Activated T-helper 17 cell treated with anti-CD3 and anti-CD28 coated beads, Interleukin-2, amount 50 U/mL, for 72 hours (primary cell): ENCODE results near the gene ANKRD33B. TPM values are rescaled to one million over a fixed set of nuclear protein-coding genes. Genes with fewer than 3 reads are reported as not detected.

ENCODE experiments used
- ATAC-seq: fragments of 150-1000 bp; cut with Tn5 transposase; replicated peaks from 2 replicates; pipeline ENCODE4 v1.10.0; 2021; ENCODE audit warnings: mild to moderate bottlenecking, moderate library complexity
- H3K27ac Mint-ChIP-seq: one replicate; pipeline ENCODE4 v1.8.0; 2022; ENCODE audit warnings: mixed read lengths
- H3K27me3 Mint-ChIP-seq: one replicate; pipeline ENCODE4 v1.8.0; 2022; ENCODE audit warnings: mixed read lengths
- H3K36me3 Mint-ChIP-seq: one replicate; pipeline ENCODE4 v1.8.0; 2022; ENCODE audit warnings: low read depth, mild to moderate bottlenecking, mixed read lengths
- H3K4me1 Mint-ChIP-seq: one replicate; pipeline ENCODE4 v1.8.0; 2022; ENCODE audit warnings: mixed read lengths
- H3K4me3 Mint-ChIP-seq: one replicate; pipeline ENCODE4 v1.8.0; 2022; ENCODE audit warnings: mild to moderate bottlenecking, mixed read lengths
- H3K9me3 Mint-ChIP-seq: one replicate; pipeline ENCODE4 v1.8.0; 2022; ENCODE audit warnings: mixed read lengths
- total RNA-seq, 2 donors: library from RNA; stranded (reverse); gene quantifications; one replicate each; pipeline ENCODE4 v1.2.3, GENCODE V29; 2022

Gene ANKRD33B
- total RNA-seq, 2 donors from 2014 or later, result 7.8 to 12.2 TPM

DNA sequence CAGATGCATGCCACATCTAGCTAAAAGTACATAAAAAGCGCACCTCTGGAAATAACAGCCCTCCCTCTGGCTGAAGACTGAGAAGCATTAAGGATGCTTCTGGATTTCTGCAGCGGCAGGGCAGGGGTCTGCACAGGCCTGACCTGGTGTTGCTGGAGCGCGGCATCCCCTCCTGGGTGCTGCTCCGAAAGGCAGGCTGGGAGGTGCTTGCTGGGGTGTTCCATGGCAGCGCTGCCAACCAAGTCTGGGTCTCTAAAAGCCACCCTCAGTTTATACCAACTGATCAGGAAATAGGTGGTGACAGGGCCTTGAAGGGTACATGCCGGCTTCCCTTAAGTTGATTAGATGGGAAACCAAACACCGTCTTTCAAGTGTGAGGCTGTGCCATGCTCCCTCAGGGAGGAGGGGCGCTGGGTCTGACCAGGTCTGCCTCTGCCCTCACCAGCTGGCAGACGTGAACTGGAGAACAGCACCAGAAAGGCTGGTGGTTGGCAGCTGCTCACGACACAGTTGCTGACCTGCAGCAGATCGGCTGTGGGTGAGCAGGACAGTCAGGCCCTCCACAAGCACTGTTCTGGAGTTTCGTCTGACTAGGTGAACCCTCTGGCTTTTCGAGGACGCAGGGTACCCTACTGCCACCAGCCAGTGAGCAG, 115.6 kb downstream of the ANKRD33B start:
- H3K9me3 Mint-ChIP-seq, result peaks cover 4% of the 10 kb centered on the region
- no peak overlapping the region for H3K4me3 Mint-ChIP-seq
- no peaks in the 10 kb centered on the region for H3K27me3 Mint-ChIP-seq
- ATAC-seq, result no peak
- no peak overlapping the region for H3K27ac Mint-ChIP-seq
- peaks cover 47% of the 10 kb centered on the region for H3K36me3 Mint-ChIP-seq
- no peaks in the 10 kb centered on the region for H3K4me1 Mint-ChIP-seq

DNA sequence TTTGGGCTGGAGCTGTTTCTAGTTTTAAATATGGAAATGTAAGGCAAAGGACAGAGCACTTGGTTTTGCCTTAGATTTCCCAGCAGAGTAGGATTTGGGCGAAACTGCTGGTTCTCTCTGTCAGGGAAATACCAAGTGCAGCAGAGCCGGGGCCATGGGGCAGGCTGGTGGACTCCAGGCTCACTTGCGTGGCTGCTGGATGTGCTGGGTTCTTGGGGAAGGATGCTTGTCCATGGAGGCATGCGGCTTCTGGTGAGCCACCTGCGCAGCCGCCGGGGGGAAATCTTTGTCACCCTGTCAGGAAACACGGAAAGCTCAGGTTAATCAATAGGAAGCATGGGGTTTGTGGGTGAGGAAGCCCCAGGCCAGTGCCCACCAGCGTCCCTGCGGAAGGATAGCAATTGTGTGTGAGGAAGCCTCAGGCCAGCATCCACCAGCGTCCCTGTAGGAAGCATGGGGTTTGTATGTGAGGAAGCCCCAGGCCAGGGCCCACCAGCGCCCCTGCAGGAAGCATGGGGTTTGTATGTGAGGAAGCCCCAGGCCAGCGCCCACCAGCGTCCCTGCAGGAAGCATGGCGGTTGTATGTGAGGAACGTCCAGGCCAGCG, 117.1 kb downstream of the ANKRD33B start:
- no peak overlapping the region for H3K4me3 Mint-ChIP-seq
- no peak for ATAC-seq
- H3K9me3 Mint-ChIP-seq, result peaks cover 4% of the 10 kb centered on the region
- no peaks in the 10 kb centered on the region for H3K27me3 Mint-ChIP-seq
- H3K27ac Mint-ChIP-seq, result no peak overlapping the region
- H3K4me1 Mint-ChIP-seq, result no peaks in the 10 kb centered on the region
- H3K36me3 Mint-ChIP-seq, result peaks cover 56% of the 10 kb centered on the region

GRCh38 chr5:10681731-10682679, 118.1 kb downstream of the ANKRD33B start:
- ATAC-seq, result no peak
- no peaks in the 10 kb centered on the region for H3K27me3 Mint-ChIP-seq

DNA sequence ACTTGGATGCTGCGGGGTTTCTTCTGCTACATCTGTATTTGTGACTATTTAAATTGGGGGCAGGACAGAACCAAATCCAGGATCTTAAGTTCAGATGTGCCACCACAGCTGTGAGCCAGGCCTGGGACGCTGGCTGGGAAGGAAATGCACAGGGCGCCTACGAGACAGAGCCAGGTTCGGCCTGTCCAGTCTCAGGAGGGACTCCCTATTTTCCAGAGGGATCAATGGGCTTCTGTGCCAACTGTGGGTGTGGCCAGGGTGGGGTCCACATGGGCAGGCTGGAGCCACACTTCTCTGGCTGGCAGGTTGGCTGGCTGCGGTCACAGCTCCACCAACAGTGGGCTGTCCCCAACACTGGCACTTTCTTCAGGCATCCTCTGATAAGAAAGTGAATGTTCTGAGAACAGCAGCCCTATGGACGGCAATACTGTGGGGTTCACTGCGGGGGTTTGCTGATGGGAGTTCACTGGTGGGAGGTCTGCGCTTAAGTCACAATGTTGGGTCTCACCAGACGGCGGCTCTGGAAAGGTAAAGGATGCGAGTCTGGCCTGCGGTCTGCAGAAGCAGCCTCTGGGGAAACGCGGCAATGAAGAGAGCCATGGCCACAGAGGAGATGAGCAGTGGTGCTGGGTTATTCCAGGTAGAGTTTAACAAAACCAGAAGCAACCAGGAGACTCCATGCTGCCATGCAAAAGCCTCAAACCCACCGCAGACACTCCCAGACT, 119.1 kb downstream of the ANKRD33B start:
- no peaks in the 10 kb centered on the region for H3K4me1 Mint-ChIP-seq
- peak overlapping the region; percentile 85 for H3K27ac Mint-ChIP-seq
- peaks cover 2% of the 10 kb centered on the region for H3K9me3 Mint-ChIP-seq
- H3K4me3 Mint-ChIP-seq, result no peak overlapping the region
- ATAC-seq, result no peak
- H3K27me3 Mint-ChIP-seq, result no peaks in the 10 kb centered on the region
- H3K36me3 Mint-ChIP-seq, result peaks cover 58% of the 10 kb centered on the region

More at GRCh38 chr5:10681731-10682679, 118.1 kb downstream of the ANKRD33B start:
- Mint-ChIP-seq H3K9me3 (peaks cover 4% of the 10 kb centered on the region), H3K4me3 (no peak overlapping the region), H3K27ac (no peak overlapping the region), H3K4me1 (no peaks in the 10 kb centered on the region), H3K36me3 (peaks cover 57% of the 10 kb centered on the region)

DNA sequence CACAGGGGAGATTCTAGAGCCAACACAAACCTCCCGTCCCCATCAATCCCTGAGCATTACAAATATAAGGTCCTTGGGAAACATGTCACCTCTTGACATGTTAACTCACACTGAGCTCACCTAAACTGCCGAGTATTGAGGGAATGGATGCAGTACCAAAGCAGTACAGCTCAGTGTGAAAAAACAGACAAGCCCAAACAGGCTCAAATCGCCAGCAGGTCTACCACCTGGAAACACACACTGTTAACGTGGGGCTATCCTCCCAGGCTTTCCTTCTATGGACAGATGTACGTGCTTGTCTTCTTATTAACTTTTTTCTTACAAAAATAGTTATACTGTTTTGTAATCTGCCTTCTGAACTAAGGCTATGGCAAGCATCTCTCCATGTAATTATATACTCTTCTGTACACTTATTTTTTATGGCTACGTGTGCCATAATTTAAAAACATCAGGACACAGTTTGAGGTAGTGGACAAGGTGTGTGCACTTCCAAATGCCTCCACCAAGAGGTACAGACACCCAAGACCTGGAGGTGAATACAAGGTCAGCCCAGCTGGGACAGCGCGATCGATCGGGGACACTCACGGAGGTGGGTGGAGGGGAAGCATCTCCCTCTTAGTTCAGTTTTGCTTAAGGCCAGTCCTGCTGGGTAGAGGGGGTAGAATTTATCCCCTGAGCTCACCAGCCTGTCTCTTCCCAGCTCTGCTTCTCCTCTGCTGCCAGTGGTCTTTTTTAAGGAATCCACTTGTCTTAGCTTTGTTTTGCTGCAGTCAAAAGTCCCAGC, 120.6 kb downstream of the ANKRD33B start:
- peak; percentile 15 for ATAC-seq
- Mint-ChIP-seq H3K4me1 (no peaks in the 10 kb centered on the region), H3K27me3 (no peaks in the 10 kb centered on the region), H3K27ac (peak overlapping the region; percentile 85), H3K4me3 (no peak overlapping the region), H3K36me3 (peaks cover 50% of the 10 kb centered on the region), H3K9me3 (no peaks in the 10 kb centered on the region)

- Mint-ChIP-seq H3K4me1 (no peaks in the 10 kb centered on the region), H3K9me3 (no peaks in the 10 kb centered on the region), H3K36me3 (peaks cover 44% of the 10 kb centered on the region), H3K27me3 (no peaks in the 10 kb centered on the region), H3K27ac (peak overlapping the region; percentile 85), H3K4me3 (no peak overlapping the region)
- ATAC-seq, result peak; percentile 68
Observed at GRCh38 chr5:10685115-10685521, 121.2 kb downstream of the ANKRD33B start.

DNA sequence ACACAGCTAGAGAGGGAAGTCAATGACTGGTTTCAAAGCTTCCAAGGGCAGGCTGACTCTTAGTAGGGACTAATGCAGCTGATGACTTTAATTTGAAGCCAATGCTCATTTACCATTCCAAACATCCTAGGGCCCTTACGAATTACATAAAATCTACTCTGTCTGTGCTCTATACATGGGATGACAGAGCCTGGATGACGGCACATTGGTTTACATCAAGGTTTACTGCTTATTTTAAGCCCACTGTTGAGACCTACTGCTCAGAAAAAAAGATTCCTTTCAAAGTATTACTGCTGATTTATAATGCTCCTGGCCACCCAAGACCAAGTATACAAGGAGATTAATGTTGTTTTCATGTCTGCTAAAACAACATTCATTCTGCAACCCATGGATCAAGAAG, 123.0 kb downstream of the ANKRD33B start:
- no peak for ATAC-seq
- Mint-ChIP-seq H3K27ac (no peak overlapping the region), H3K27me3 (no peaks in the 10 kb centered on the region), H3K36me3 (peaks cover 34% of the 10 kb centered on the region), H3K4me3 (no peak overlapping the region), H3K4me1 (no peaks in the 10 kb centered on the region), H3K9me3 (no peaks in the 10 kb centered on the region)

DNA sequence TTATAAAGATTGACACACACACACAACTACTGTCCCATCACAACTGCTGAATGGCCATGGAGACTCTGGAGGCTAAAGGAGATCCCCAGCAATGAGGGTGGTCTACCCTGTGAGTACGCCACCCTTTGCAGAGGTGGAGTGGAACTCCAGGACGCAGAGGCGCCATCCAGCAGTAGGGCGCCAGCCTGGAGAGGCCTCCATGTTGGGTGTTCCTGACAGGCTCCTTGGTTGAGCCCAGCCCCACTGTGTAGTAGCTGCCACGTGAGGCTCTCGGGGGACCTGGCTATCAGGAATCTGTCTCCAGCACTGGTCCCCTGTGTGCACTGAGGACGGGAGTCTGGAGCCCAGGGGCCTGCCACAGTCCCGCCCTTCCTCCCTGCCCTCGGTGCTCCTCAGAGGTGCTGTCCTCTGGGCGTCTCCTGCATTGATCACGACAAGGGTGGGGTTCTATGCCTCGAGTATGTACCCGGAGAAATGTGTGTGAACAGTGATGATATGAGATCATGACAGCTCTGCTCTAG, 124.8 kb downstream of the ANKRD33B start:
- Mint-ChIP-seq H3K4me1 (no peaks in the 10 kb centered on the region), H3K36me3 (peaks cover 16% of the 10 kb centered on the region), H3K27me3 (no peaks in the 10 kb centered on the region), H3K9me3 (no peaks in the 10 kb centered on the region), H3K4me3 (no peak overlapping the region), H3K27ac (no peak overlapping the region)
- no peak for ATAC-seq

DNA sequence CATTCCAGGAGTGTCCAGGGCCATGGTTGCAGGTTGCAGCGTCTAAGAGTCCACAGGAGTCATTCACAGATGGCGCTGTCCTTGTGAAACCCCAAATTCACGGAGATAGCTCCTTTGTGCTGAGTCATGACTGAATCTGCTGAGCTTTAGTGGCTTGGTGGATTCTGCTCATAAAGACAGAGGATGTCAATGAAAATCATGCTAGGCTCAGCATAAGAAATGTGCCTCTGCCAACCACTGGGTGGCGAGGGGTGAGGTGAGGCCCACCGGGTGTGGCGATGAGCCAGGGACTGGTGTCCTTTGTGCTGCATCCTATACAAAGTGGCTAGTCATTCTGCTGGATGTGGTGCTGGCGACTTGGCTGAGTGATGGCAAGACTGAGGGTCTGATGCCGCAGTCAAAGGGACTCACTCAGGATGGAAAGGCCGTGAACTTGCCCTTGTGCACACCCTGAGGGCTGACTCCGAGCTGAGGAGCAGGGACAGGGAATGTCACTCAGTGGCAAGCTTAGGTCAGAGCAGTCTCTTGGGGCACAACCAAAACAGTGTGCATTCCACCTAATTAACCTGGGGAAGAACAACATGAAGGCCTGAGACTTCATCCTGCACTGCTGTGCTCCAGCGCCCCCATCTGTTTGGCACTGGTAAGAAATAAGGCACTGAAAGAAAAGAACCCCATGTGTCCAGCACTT, 125.7 kb downstream of the ANKRD33B start:
- Mint-ChIP-seq H3K36me3 (peaks cover 16% of the 10 kb centered on the region), H3K4me3 (no peak overlapping the region), H3K4me1 (no peaks in the 10 kb centered on the region), H3K27me3 (no peaks in the 10 kb centered on the region), H3K9me3 (no peaks in the 10 kb centered on the region), H3K27ac (no peak overlapping the region)
- ATAC-seq, result peak; percentile 59

DNA sequence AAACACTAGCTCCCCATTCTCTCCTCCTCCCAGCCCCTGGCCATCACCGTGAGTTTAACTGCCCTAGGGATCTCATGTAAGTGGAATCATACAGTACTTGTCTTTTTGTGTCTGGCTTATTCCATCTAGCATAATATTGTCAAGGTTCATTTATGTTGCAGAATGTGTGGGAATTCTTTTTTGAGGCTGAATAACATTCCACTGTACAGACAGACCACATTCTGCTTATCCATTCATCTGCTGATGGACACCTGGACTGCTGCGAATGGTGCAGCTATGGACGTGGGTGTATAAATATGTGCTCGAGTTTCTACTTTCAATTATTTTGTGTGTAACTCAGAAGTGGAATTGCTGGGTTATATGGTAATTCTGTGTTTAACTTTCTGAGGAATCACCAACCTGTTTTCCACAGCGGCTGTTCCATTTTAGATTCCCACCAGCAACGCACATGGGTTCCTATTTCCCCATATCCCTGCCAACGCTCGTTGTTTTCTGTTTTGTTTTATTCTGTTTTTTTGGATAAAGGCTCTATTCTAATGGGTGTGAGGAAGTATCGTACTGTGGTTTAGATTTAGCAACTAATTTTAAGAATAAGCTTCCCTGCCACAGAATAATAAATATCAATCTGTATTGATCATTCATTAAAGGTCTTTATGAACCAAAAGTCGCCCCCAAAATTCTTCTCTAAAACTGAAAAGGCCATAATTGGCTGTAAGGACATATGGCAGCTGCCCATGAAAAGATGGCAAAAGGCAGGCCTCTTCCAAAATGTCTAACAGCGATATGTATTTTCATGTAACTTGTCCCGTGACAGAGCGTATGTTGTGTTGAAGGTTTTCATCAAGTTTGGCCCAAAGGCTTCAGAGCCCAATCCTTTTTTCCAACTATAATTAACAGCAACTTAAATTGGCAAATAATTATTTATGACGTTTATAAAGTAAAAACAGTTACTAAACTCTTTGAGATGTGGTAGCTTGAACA, 126.9 kb downstream of the ANKRD33B start:
- Mint-ChIP-seq H3K36me3 (peaks cover 10% of the 10 kb centered on the region), H3K9me3 (no peaks in the 10 kb centered on the region)
- ATAC-seq, result no peak

DNA sequence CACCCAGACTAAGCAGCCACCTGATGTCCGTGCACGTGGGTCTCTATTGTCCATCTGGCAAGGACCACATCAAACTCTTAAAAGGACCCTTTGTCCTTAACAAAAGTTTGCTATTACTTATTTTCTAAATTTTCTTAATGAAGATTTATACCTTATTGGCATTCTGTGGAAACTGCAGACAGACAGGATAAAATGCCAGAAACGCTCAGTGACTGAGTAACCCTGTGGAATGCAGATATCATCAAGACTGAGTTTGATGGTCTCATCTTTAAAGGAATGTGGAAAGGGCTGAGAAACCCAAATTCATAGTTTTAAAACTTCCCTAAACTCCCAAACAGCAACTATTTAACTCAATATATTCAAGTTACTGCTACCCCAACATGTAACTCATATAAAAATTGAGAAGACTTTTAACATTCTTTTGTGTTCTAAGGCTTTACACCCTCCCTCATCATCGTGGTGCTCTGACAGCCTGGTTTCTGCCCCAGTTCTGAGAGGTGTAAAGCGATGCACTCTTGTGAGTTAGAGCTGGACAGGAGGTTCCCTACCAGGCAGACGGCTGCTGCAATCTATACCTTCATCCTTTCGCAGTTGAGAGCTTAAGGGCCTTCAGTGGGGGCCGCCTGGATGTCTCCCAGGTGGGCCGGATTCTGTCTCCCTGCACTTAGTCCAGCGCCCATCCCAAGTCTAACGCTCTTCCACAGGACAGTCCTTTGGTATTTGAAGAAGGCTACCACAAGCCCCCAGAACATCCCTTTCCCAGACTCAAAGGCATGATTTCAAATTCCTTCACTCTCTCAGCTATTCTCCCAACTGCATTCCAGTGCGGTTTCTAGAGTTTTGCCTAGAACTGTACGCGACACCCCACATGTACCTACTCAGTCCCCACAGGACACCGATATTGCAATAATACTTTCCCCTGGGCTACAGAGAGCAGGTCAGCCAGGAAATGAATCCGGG, 128.2 kb downstream of the ANKRD33B start:
- ATAC-seq, result no peak
- H3K4me1 Mint-ChIP-seq, result peaks cover 4% of the 10 kb centered on the region
- no peaks in the 10 kb centered on the region for H3K27me3 Mint-ChIP-seq
- H3K4me3 Mint-ChIP-seq, result no peak overlapping the region
- H3K36me3 Mint-ChIP-seq, result peaks cover 9% of the 10 kb centered on the region
- no peaks in the 10 kb centered on the region for H3K9me3 Mint-ChIP-seq
- H3K27ac Mint-ChIP-seq, result no peak overlapping the region

More for the DNA sequence above, 126.9 kb downstream of the ANKRD33B start:
- H3K27me3 Mint-ChIP-seq, result no peaks in the 10 kb centered on the region
- no peak overlapping the region for H3K27ac Mint-ChIP-seq
- H3K4me1 Mint-ChIP-seq, result no peaks in the 10 kb centered on the region
- no peak overlapping the region for H3K4me3 Mint-ChIP-seq
